ENCODE data around the gene NKX1-2.

NKX1-2 gene

DNA sequence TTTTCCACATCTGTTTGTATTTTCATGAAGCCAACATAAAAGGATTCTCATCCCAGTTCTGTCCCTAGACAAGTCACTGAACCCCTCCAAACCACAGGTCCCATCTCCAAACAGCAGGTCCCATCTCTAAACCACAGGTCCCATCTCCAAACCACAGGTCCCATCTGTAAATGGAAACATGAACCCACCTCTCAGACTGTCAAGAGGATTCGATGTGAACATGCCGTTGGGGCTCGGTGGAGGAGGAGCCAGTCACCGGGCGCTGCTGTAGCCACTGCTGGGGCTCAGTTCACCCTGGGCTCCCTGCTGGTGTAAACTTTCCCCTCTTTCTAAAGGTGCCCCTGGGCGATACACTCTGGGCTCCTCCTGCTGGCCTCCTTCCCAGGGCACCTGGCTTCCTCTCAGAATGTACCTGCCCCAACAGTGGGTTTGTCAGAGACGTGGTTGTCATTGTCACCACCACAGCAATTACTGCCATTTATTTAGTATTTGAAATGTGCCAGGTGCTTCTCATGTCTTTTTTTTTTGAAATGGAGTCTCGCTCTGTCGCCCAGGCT is 24.8 kb upstream of the NKX1-2 start:
- DNase-seq = no peak

- DNase-seq = no peak
These were observed 23.2 kb upstream of the NKX1-2 start for GRCh38 chr10:124473070-124473469.

- no peak for DNase-seq
These were observed 22.2 kb upstream of the NKX1-2 start for GRCh38 chr10:124472071-124472470.

DNA sequence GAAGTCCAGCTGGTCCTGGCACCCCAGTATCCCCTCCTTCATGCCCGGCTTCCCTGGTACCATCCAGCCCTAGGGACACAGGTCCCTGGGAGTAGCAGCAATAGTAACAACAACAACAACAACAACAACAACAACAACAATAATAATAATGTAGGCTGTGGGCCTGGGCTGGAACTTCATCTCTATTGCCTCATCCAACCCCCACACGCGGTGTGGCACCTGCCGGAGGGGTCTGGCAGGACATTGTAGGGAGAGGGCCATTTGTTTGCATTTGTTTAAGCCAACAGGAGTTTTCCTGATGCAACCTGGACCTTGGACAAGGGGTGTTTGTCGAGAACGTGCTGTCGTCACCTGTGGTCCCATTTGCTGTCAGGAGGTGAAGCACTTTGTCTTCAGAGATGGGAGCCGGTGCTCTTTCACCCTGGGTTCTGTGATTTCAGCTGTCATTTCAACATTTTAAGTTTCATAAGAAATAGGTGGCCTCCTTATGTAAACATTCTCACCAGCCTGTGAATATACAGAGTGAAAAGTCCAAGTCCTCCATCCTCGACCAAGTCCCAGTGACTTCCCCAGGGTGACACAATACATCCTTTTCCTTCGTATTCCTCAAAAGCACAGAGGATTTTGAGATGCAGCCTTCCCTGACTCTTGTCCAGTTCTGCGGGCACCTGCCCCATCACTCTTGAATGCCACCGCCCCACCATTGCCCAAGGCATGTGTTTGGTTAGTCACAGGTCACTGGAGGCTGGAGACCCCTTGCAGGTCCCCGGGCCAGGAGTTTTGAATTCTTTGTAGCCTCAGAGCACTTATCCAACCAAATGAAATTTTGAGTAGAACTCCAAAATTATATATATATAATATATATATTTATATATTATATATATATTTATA is 21.0 kb upstream of the NKX1-2 start:
- no peak for DNase-seq

- no peak for DNase-seq
These were observed 20.2 kb upstream of the NKX1-2 start for GRCh38 chr10:124469956-124470484.

GRCh38 chr10:124468624-124469023 is 18.8 kb upstream of the NKX1-2 start:
- DNase-seq = no peak

DNA sequence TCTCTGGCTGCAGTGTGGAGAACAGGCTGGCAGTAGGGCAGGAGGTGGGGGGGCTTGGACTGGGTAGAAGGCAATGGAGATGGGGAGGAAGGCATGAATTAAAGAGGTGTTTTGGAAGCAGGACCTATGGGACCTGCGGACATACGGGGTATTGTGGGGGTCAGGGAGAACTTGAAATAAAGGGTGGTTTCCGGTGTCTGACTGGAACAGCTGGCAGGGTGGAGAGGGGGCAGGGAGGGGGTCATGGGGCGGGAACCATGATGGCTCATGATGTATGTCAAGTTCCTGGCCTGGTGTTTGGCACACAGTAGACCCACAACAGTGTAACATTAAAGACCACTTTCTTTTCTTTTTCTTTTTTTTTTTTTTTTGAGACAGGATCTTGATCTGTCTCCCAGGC is 17.3 kb upstream of the NKX1-2 start:
- DNase-seq = no peak

- no peak for DNase-seq
These were observed 16.1 kb upstream of the NKX1-2 start for GRCh38 chr10:124465777-124466488.

GRCh38 chr10:124465003-124465776 is 15.4 kb upstream of the NKX1-2 start:
- DNase-seq = no peak

GRCh38 chr10:124464028-124464965 is 14.5 kb upstream of the NKX1-2 start:
- no peak for DNase-seq

- DNase-seq = no peak
These were observed 12.5 kb upstream of the NKX1-2 start for GRCh38 chr10:124462348-124462695.

- DNase-seq = peak; percentile 79 to 81
These were observed 12.0 kb upstream of the NKX1-2 start, which contains the start of gene LHPP for GRCh38 chr10:124461642-124462347. Gene LHPP, plus strand, starts transcription at chr10:124461823. Its CDS starts 40 bp downstream, at chr10:124461863.

DNA sequence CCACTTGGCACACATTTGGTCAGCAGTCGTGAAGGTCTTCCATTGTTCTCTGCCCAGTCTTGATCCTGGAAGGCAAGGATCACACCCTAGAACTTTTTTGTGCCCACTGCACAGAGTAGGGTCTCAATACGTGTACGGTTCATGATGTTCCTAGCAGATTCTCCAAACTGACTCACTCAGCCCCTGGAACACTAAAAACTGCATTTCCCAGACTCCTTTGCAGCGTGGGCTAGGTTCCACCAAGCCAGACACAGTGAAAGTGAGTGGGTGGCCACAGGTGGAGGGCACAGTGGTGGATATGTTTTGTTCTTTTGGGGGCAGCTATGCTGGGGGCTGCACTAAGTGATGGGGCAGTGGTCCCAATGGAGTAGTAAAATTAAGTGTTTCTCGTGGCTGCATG is 10.3 kb upstream of the NKX1-2 start:
- DNase-seq = no peak

GRCh38 chr10:124459395-124459794 is 9.6 kb upstream of the NKX1-2 start:
- no peak for DNase-seq

DNA sequence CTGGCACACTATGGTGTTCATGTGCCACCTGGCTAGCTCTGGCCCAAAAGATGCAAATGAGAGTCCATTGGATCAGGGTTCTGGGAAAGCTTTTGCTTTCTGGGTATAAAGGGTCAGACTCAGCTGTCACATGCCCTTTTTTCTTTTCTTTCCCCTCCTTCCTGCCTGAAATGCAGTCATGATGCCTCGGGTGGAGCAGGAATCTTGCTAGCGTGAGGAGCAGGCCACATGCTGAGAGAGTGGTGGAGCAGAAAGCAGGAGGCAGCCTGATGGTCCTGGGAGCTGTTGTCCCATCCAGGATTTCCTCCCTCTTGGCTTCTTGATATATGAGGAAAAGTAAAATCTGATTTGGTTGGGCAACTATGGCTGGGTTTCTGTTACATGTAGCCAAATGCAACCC is 9.1 kb upstream of the NKX1-2 start:
- no peak for DNase-seq

DNA sequence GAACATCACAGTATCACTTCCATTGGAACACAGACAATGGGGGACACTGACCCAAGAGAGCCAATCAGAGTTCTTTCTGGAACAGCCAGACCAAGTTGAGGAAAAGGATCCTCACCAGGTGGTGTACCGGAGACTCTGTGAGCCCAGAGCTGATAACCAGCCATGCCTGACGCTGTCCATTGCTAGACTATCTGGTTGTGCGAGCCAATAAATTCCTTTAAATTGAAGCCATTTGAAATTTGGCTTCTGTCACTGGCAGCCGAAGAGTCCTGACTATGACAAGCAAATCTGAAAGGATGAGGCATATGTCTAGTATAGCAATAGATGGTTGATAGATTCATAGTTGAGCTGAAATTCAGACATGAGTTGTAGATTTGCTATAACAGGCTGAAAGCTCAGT is 8.6 kb upstream of the NKX1-2 start:
- DNase-seq = no peak

- DNase-seq = no peak
These were observed 5.6 kb upstream of the NKX1-2 start for GRCh38 chr10:124455441-124455840.

DNA sequence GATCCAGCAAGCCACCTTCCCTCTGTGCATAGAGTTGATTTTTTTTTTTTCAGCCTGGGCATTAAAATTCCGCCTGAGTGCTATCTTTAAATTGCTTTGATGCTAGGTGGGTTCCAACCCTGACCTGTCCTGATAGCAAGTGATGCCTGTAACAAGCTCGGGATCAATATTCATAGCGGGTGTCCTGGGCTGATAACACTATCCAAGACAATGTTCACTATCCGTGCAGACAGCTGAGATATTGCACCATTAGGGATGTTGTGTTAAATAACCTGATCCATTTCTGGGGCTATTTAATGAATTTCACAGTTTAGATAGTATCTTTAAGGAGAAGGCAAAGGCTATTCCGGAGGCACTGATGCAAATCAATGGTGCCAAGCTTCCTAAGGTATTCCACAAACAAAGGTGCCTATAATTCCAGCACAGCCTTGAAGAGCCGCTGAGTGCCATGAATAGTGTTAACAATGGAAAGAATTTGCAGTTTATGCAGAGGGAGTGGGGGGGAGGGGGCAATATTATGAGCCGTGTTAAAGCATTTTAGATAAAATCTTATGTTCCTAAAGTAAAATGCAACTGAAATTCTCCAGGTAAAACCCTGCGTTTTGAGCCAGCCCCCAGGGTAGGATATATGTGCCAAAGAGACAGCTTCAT is 4.2 kb upstream of the NKX1-2 start:
- no peak for DNase-seq

DNA sequence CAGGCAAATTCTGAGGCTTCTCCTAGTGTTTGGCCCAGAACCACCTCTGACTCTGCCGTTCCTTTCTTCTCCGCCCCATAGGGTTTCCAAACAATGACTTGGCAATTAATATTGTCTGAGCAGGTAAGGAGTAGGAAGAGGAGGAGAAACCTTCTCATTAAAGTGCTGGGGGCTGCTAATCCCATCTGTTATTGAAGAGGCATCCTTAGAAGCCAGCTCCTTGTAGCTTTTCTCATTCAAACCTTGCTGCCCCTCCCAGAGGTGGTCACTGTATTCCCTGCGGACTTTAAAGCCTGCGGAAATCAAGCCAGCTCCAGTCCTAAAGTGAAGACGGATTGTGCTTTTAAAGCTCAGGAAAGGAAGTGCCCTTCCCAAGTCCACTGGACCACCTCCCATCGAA is 1.4 kb upstream of the NKX1-2 start:
- no peak for DNase-seq

GRCh38 chr10:124450783-124451057 is 885 bp upstream of the NKX1-2 start:
- no peak for DNase-seq
